ENCODE data around the gene SNX9. TPM values are rescaled to one million over a fixed set of nuclear protein-coding genes. Genes with fewer than 3 reads are reported as not detected.

SNX9 gene
- total RNA-seq, 2 experiments from 2014 or later, result 44.9 to 45.1 TPM

- ChIA-PET CTCF (interaction anchor here (0.7 to 3.7 kb wide), 7 partner anchors 16 to 195 kb away, joined by 3 to 22 read pairs (median 4); no protein-coding TSS in a partner anchor), POLR2A (interaction anchor here (2.0 to 9.3 kb wide), 2 partner anchors 16 to 71 kb away, joined by 8 to 102 read pairs; no protein-coding TSS in a partner anchor)
- TF ChIP-seq CTCF (IDR thresholded peaks at IDR 0.05), result no peak
- intact Hi-C loops (cut with micrococcal nuclease), result loop anchor here (5.0 kb wide), 1 partner anchor 37 kb away; no protein-coding TSS in a partner anchor
- DNase-seq (no peak), ATAC-seq (peak; percentile 47)
- Mint-ChIP-seq H3K27me3 (no peaks in the 10 kb centered on the region), H3K4me3 (peak overlapping the region; percentile 49), H3K27ac (peak overlapping the region; percentile 89), H3K9me3 (peaks cover 38% of the 10 kb centered on the region), H3K36me3 (ENCODE audit: low read depth) (peaks cover 68% of the 10 kb centered on the region), H3K4me1 (ENCODE audit: low read depth) (peaks cover 73% of the 10 kb centered on the region)
Observed at GRCh38 chr6:157830354-157831017, 7.4 kb downstream of the SNX9 start.

- Mint-ChIP-seq H3K4me1 (ENCODE audit: low read depth) (peaks cover 74% of the 10 kb centered on the region), H3K4me3 (peak overlapping the region; percentile 49), H3K9me3 (peaks cover 41% of the 10 kb centered on the region), H3K27me3 (no peaks in the 10 kb centered on the region), H3K27ac (peak overlapping the region; percentile 89), H3K36me3 (ENCODE audit: low read depth) (peaks cover 69% of the 10 kb centered on the region)
- no peak for DNase-seq
- no peak for TF ChIP-seq CTCF (IDR thresholded peaks at IDR 0.05)
- ChIA-PET CTCF (interaction anchor here (0.7 to 1.8 kb wide), 5 partner anchors 16 to 195 kb away, joined by 3 to 7 read pairs (median 3); no protein-coding TSS in a partner anchor), POLR2A (interaction anchor here (1.3 to 9.3 kb wide), 5 partner anchors 15 to 71 kb away, joined by 3 to 102 read pairs (median 5); no protein-coding TSS in a partner anchor)
- intact Hi-C loops (cut with micrococcal nuclease), result loop anchor here (5.0 kb wide), 1 partner anchor 36 kb away; no protein-coding TSS in a partner anchor
- no peak for ATAC-seq
Observed at GRCh38 chr6:157831018-157831369, 7.9 kb downstream of the SNX9 start.

GRCh38 chr6:157831424-157832249, 8.6 kb downstream of the SNX9 start:
- peak overlapping the region; percentile 49 for H3K4me3 Mint-ChIP-seq
- H3K9me3 Mint-ChIP-seq, result peaks cover 44% of the 10 kb centered on the region
- no peaks in the 10 kb centered on the region for H3K27me3 Mint-ChIP-seq
- peaks cover 70% of the 10 kb centered on the region for H3K36me3 Mint-ChIP-seq (ENCODE audit: low read depth)
- ATAC-seq, result peak; percentile 50
- POLR2A ChIA-PET, result interaction anchor here (0.7 to 9.3 kb wide), 14 partner anchors 8 to 104 kb away, joined by 3 to 102 read pairs (median 4); no protein-coding TSS in a partner anchor
- no peak for DNase-seq
- H3K27ac Mint-ChIP-seq, result peak overlapping the region; percentile 89
- TF ChIP-seq CTCF (IDR thresholded peaks at IDR 0.05), result no peak
- CTCF ChIA-PET, result interaction anchor here (0.7 to 1.8 kb wide), 7 partner anchors 27 to 194 kb away, joined by 3 to 7 read pairs (median 3); no protein-coding TSS in a partner anchor
- H3K4me1 Mint-ChIP-seq (ENCODE audit: low read depth), result peaks cover 79% of the 10 kb centered on the region
- intact Hi-C loops (cut with micrococcal nuclease), result loop anchor here (5.0 kb wide), 1 partner anchor 36 kb away; no protein-coding TSS in a partner anchor

- TF ChIP-seq CTCF (IDR thresholded peaks at IDR 0.05), result no peak
- H3K27me3 Mint-ChIP-seq, result no peaks in the 10 kb centered on the region
- H3K4me1 Mint-ChIP-seq (ENCODE audit: low read depth), result peaks cover 83% of the 10 kb centered on the region
- DNase-seq, result no peak
- H3K9me3 Mint-ChIP-seq, result peaks cover 44% of the 10 kb centered on the region
- H3K36me3 Mint-ChIP-seq (ENCODE audit: low read depth), result peaks cover 76% of the 10 kb centered on the region
- no peak overlapping the region for H3K4me3 Mint-ChIP-seq
- no peak for ATAC-seq
- POLR2A ChIA-PET, result interaction anchor here (0.7 to 9.3 kb wide), 17 partner anchors 8 to 105 kb away, joined by 3 to 102 read pairs (median 4); no protein-coding TSS in a partner anchor
- intact Hi-C loops (cut with micrococcal nuclease), result loop anchor here (5.0 kb wide), 1 partner anchor 35 kb away; no protein-coding TSS in a partner anchor
- peak overlapping the region; percentile 89 for H3K27ac Mint-ChIP-seq
- CTCF ChIA-PET, result interaction anchor here (0.8 to 1.8 kb wide), 7 partner anchors 14 to 76 kb away, joined by 3 to 7 read pairs (median 4); no protein-coding TSS in a partner anchor
Observed at GRCh38 chr6:157832250-157832967, 9.4 kb downstream of the SNX9 start.
